ENCODE measurements around the gene CCDC85C. TPM values are rescaled to one million over a fixed set of nuclear protein-coding genes. Genes with fewer than 3 reads are reported as not detected.

CCDC85C gene
- total RNA-seq, 1 experiment from 2014 or later: 42.3 TPM

DNA sequence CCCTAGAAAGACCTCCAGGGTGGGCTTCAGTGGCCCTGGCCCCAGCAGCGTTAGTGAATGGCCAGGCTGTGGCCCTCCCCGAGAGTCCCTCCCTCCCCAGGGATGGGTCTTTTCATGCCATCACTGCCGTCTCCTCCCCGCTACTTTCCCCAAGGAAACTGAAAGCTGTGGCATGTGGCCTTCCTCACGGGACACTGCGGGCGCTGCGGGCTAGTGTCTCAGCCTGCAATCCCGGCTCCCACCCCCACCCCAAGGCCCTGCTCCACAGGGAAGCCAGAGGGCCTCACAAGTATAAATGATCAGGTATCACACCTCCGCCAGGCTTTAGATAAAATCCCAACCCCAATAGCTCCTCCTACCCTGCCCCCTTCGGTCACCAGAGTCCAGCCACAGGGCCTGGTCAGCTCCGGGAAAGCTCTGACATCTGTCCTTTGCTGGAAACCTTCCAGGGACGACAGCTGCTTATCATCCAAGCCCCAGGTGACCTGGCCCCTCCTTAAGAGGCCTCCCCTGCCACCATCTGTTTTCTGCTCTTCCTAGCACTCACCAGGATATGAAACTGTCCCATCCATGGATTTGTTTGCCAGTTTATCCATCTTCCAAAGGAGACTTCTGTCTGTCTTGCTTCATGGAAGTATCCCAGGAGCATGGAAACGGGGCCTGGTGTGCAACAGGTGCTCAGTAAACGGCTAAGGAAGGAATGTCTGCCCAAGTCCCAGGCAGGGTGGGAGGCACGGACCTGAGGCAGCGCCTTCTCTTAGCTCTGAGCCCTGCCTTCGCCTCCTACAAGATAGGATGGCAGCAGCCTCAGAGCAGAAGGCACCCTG lies 31.6 kb downstream of the CCDC85C start:
- ATAC-seq (no peak), DNase-seq (ENCODE audit: low read depth, low spot score) (no peak)
- Histone ChIP-seq H3K4me2 (ENCODE audit: low read length) (no peak overlapping the region), H3K4me3 (replicated peaks in 1 of 2; ENCODE audit: low read depth in 1 of 2, low read length in 2 of 2) (no peak overlapping the region), H3K27me3 (ENCODE audit: insufficient read depth, low read length) (no peaks in the 10 kb centered on the region), H3K9ac (ENCODE audit: low read length) (no peak overlapping the region), H3K27ac (ENCODE audit: low read depth, low read length) (no peak overlapping the region), H3K9me2 (ENCODE audit: insufficient read depth) (no peaks in the 10 kb centered on the region), H3K9me3 (ENCODE audit: control insufficient read depth in 1 of 2, insufficient read depth in 1 of 2, low read depth in 1 of 2, low read length in 2 of 2) (no peaks in the 10 kb centered on the region), H3K4me1 (ENCODE audit: control insufficient read depth in 1 of 2, insufficient read depth in 2 of 2, low read length in 2 of 2) (peaks cover 47 to 56% of the 10 kb centered on the region in 2 experiments), H4K20me1 (ENCODE audit: insufficient read depth) (peaks cover 4% of the 10 kb centered on the region; the same call in 1 of the 2 replicates), H3K79me2 (ENCODE audit: insufficient read depth, low read length) (peaks cover 56% of the 10 kb centered on the region), H3K36me3 (ENCODE audit: control insufficient read depth in 1 of 2, insufficient read depth in 2 of 2, low read length in 2 of 2) (no peaks in the 10 kb centered on the region), H2AFZ (ENCODE audit: low read depth, low read length, poor library complexity, severe bottlenecking) (no peak overlapping the region)
- ChIA-PET POLR2A (no interaction called here), CTCF (no interaction called here), RAD21 (ENCODE audit: low non-redundant PET in 1 of 2, low total read pairs in 2 of 2, uncharacterized antibody in 2 of 2, unreplicated experiment in 2 of 2) (no interaction called here)
- BruUV-seq (replicated peaks): no TSS peak
- intact Hi-C loops (cut with micrococcal nuclease): no loop called here
- TF ChIP-seq, protein P1, sequence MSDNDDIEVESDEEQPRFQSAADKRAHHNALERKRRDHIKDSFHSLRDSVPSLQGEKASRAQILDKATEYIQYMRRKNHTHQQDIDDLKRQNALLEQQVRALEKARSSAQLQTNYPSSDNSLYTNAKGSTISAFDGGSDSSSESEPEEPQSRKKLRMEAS (IDR thresholded peaks at IDR 0.05): no peak

DNA sequence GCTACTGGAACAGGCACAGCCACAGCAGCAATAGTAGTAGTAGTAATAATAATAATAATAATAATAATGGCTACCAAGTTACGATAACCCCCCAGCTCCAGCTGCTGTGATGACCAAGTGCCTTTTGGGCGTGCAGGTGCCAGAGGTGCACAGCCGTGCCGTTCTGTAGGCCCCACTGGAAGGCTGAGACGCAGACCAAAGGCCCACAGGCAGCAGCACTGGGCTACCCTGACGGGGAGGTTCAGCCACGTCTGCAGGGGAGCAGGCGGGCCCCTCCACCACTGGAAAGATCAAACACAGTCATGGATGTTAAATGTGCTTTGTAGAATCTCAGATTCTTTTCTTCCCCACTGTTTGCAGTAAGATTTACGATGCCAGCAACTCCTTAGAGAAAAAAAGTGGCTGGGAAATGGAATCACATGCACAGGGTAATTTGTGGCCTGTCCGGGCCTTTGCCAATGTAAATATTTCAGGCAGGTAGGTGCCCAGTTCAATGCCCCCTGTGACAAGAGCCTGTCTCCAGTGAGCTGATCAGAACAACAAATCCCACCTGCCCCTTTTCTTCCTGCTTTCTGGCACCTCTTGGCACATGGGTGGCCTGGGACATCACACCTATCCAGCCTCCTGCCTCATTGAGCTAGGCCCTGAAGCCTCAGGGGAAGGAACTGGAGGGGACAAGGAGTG lies 32.6 kb downstream of the CCDC85C start:
- Histone ChIP-seq H3K9me2 (ENCODE audit: insufficient read depth) (no peaks in the 10 kb centered on the region), H3K27ac (ENCODE audit: low read depth, low read length) (no peak overlapping the region), H3K9me3 (ENCODE audit: control insufficient read depth in 1 of 2, insufficient read depth in 1 of 2, low read depth in 1 of 2, low read length in 2 of 2) (no peaks in the 10 kb centered on the region), H3K4me2 (ENCODE audit: low read length) (no peak overlapping the region), H3K4me1 (ENCODE audit: control insufficient read depth in 1 of 2, insufficient read depth in 2 of 2, low read length in 2 of 2) (peaks cover 44 to 52% of the 10 kb centered on the region in 2 experiments), H2AFZ (ENCODE audit: low read depth, low read length, poor library complexity, severe bottlenecking) (no peak overlapping the region), H3K9ac (ENCODE audit: low read length) (no peak overlapping the region), H3K79me2 (ENCODE audit: insufficient read depth, low read length) (peaks cover 48% of the 10 kb centered on the region), H3K27me3 (ENCODE audit: insufficient read depth, low read length) (no peaks in the 10 kb centered on the region), H3K36me3 (ENCODE audit: control insufficient read depth in 1 of 2, insufficient read depth in 2 of 2, low read length in 2 of 2) (no peaks in the 10 kb centered on the region), H3K4me3 (replicated peaks in 1 of 2; ENCODE audit: low read depth in 1 of 2, low read length in 2 of 2) (no peak overlapping the region), H4K20me1 (ENCODE audit: insufficient read depth) (peaks cover 4% of the 10 kb centered on the region; the same call in 1 of the 2 replicates)
- DNase-seq (ENCODE audit: low read depth, low spot score): no peak
- BruUV-seq (replicated peaks): no TSS peak
- no peak for ATAC-seq
- intact Hi-C loops (cut with micrococcal nuclease): no loop called here
- RAD21 ChIA-PET (ENCODE audit: low non-redundant PET in 1 of 2, low total read pairs in 2 of 2, uncharacterized antibody in 2 of 2, unreplicated experiment in 2 of 2): no interaction called here
- POLR2A ChIA-PET: no interaction called here
- CTCF ChIA-PET: no interaction called here
- TF ChIP-seq POLR2A (IDR thresholded peaks at IDR 0.05; ENCODE audit: borderline replicate concordance, extremely low read depth, insufficient read depth, insufficient read length): no peak
- TF ChIP-seq SIN3A (IDR thresholded peaks at IDR 0.05; ENCODE audit: low read depth): no peak
- TF ChIP-seq YY1 (IDR thresholded peaks at IDR 0.05; ENCODE audit: extremely low read depth, insufficient replicate concordance, low read depth, low read length): no peak
- TF ChIP-seq ELF1 (IDR thresholded peaks at IDR 0.05; ENCODE audit: borderline replicate concordance, low read depth): no peak
- no peak for TF ChIP-seq CEBPB (IDR thresholded peaks at IDR 0.05; ENCODE audit: low read depth)
- no peak for TF ChIP-seq RAD21 (IDR thresholded peaks at IDR 0.05; ENCODE audit: low read depth)
- TF ChIP-seq ZFX (IDR thresholded peaks at IDR 0.05): no peak
- TF ChIP-seq FOSL1 (IDR thresholded peaks at IDR 0.05; ENCODE audit: low read depth): no peak
- TF ChIP-seq, protein P2, sequence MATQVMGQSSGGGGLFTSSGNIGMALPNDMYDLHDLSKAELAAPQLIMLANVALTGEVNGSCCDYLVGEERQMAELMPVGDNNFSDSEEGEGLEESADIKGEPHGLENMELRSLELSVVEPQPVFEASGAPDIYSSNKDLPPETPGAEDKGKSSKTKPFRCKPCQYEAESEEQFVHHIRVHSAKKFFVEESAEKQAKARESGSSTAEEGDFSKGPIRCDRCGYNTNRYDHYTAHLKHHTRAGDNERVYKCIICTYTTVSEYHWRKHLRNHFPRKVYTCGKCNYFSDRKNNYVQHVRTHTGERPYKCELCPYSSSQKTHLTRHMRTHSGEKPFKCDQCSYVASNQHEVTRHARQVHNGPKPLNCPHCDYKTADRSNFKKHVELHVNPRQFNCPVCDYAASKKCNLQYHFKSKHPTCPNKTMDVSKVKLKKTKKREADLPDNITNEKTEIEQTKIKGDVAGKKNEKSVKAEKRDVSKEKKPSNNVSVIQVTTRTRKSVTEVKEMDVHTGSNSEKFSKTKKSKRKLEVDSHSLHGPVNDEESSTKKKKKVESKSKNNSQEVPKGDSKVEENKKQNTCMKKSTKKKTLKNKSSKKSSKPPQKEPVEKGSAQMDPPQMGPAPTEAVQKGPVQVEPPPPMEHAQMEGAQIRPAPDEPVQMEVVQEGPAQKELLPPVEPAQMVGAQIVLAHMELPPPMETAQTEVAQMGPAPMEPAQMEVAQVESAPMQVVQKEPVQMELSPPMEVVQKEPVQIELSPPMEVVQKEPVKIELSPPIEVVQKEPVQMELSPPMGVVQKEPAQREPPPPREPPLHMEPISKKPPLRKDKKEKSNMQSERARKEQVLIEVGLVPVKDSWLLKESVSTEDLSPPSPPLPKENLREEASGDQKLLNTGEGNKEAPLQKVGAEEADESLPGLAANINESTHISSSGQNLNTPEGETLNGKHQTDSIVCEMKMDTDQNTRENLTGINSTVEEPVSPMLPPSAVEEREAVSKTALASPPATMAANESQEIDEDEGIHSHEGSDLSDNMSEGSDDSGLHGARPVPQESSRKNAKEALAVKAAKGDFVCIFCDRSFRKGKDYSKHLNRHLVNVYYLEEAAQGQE (IDR thresholded peaks at IDR 0.05; ENCODE audit: low read depth): no peak
- TF ChIP-seq, protein P3, sequence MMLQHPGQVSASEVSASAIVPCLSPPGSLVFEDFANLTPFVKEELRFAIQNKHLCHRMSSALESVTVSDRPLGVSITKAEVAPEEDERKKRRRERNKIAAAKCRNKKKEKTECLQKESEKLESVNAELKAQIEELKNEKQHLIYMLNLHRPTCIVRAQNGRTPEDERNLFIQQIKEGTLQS (IDR thresholded peaks at IDR 0.05): no peak
- no peak for TF ChIP-seq JUND (IDR thresholded peaks at IDR 0.05)
- TF ChIP-seq EZH2 (IDR thresholded peaks at IDR 0.05): no peak
- TF ChIP-seq CBX3 (IDR thresholded peaks at IDR 0.05; ENCODE audit: low read depth): no peak
- no peak for TF ChIP-seq POLR2AphosphoS5 (IDR thresholded peaks at IDR 0.05; ENCODE audit: low read depth, low read length)
- TF ChIP-seq TCF7L2 (IDR thresholded peaks at IDR 0.05; ENCODE audit: borderline replicate concordance, extremely low read depth, insufficient read depth, insufficient read length): no peak
- TF ChIP-seq, protein P1 (IDR thresholded peaks at IDR 0.05): no peak
- TF ChIP-seq SP1 (IDR thresholded peaks at IDR 0.05; ENCODE audit: low read depth): no peak

Data from HCT116 (cell line).